ENCODE measurements around the gene USP25. TPM values are rescaled to one million over a fixed set of nuclear protein-coding genes. Genes with fewer than 3 reads are reported as not detected.
A peak's percentile ranks its signal among the peaks of the same experiment; 100 is the strongest.

USP25 gene
- total and polyA plus RNA-seq, 2 donors (not counting 1 experiment from before 2014, with no cell fraction given), result 40.6 to 65.7 TPM

DNA sequence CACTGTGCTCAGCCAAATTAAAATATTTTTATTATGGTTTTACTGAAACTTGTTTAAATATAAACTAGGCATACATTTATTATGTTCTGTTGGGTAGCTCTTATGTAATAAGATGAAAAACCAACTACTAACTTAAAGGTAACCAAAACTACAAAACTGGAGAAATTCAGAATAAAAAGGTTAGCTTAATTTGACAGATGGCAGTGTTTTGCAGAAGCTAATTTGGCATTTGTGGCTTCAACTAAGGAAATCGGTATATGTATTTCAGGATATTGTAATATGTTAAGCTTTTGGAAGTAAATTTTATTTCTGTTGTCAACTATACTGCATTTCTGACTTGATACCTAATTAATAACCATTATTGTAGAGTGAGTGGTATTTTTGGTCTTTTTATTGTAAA lies 18.8 kb downstream of the USP25 start:
- Histone ChIP-seq H3K9me3 (ENCODE audit: control insufficient read depth, insufficient read depth, low read depth, low read length) (no peaks in the 10 kb centered on the region), H2AFZ (ENCODE audit: low read length) (no peak overlapping the region), H3K4me1 (ENCODE audit: control insufficient read depth, extremely low read depth, insufficient read depth, low read length) (no peaks in the 10 kb centered on the region), H3K4me3 (replicated peaks in 1 of 4; ENCODE audit: control extremely low read depth in 1 of 4, insufficient read depth in 1 of 4, low read depth in 3 of 4, low read length in 4 of 4) (no peak overlapping the region), H3K79me2 (ENCODE audit: control insufficient read depth, insufficient read depth, low read length) (peaks cover 61% of the 10 kb centered on the region), H3K36me3 (ENCODE audit: control insufficient read depth, insufficient read depth, low read length) (no peaks in the 10 kb centered on the region), H3K27me3 (ENCODE audit: control insufficient read depth, insufficient read depth, low read length) (no peaks in the 10 kb centered on the region), H3K9ac (ENCODE audit: insufficient read depth, low read length) (no peak overlapping the region), H4K20me1 (ENCODE audit: control insufficient read depth, extremely low read depth, insufficient read depth, low read length) (no peaks in the 10 kb centered on the region), H3K4me2 (ENCODE audit: extremely low read depth, insufficient read depth, low read length) (no peak overlapping the region), H3K27ac (ENCODE audit: insufficient read depth, low read length) (no peak overlapping the region)
- TF ChIP-seq EZH2 (IDR thresholded peaks at IDR 0.05; ENCODE audit: low read length, missing control alignments), result no peak
- TF ChIP-seq, protein P1, sequence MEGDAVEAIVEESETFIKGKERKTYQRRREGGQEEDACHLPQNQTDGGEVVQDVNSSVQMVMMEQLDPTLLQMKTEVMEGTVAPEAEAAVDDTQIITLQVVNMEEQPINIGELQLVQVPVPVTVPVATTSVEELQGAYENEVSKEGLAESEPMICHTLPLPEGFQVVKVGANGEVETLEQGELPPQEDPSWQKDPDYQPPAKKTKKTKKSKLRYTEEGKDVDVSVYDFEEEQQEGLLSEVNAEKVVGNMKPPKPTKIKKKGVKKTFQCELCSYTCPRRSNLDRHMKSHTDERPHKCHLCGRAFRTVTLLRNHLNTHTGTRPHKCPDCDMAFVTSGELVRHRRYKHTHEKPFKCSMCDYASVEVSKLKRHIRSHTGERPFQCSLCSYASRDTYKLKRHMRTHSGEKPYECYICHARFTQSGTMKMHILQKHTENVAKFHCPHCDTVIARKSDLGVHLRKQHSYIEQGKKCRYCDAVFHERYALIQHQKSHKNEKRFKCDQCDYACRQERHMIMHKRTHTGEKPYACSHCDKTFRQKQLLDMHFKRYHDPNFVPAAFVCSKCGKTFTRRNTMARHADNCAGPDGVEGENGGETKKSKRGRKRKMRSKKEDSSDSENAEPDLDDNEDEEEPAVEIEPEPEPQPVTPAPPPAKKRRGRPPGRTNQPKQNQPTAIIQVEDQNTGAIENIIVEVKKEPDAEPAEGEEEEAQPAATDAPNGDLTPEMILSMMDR (conservative IDR thresholded peaks at IDR 0.05 in 1 of 2, IDR thresholded peaks at IDR 0.05 in 1 of 2; ENCODE audit: low read depth in 1 of 2, low read length in 2 of 2), result no peak
- DNase-seq (ENCODE audit: low read depth in 2 of 2), result no peak

DNA sequence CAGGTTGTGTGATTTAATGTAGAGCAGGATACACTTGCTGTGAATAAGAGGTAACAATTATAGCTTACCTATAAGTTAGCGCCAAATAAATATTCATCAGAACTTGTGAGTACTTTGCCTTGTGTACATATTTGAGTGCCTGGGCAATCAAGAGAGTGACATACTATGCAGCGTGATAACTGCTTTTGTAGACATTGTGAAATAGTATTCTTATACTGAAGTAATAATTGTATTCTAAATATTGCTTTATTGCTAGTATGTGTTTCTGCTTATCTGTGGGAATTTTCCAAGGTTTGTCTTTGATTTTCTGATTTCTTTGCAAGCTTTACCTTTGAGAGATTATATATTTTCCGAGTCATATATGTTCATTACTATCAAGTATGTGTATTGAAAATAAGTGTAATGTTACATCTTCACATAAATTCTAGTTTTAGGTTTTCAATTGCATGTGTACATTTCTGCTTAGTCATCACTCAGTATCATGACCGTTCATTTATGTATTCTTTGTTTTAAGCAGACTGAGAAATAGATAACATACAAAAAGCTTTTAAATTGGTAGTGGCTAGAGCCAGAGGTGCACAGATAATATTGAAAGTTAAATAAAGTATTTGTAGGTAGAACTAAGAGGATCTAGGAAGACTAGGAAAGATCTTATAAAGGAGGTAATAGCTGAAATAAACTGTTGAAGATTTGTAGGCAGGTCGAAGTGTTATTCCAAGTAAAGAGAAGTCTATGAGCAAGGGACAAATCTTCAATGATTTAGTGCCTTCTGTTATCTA lies 19.5 kb downstream of the USP25 start:
- no peak overlapping the region for H3K9ac ChIP-seq (ENCODE audit: insufficient read depth, low read length)
- H3K27me3 ChIP-seq (ENCODE audit: control insufficient read depth, insufficient read depth, low read length), result no peaks in the 10 kb centered on the region
- no peak overlapping the region for H3K4me3 ChIP-seq (replicated peaks in 1 of 4; ENCODE audit: control extremely low read depth in 1 of 4, insufficient read depth in 1 of 4, low read depth in 3 of 4, low read length in 4 of 4)
- no peak for TF ChIP-seq EZH2 (IDR thresholded peaks at IDR 0.05; ENCODE audit: low read length, missing control alignments)
- TF ChIP-seq, protein P1 (conservative IDR thresholded peaks at IDR 0.05 in 1 of 2, IDR thresholded peaks at IDR 0.05 in 1 of 2; ENCODE audit: low read depth in 1 of 2, low read length in 2 of 2), result no peak
- H3K4me2 ChIP-seq (ENCODE audit: extremely low read depth, insufficient read depth, low read length), result no peak overlapping the region
- no peaks in the 10 kb centered on the region for H3K36me3 ChIP-seq (ENCODE audit: control insufficient read depth, insufficient read depth, low read length)
- H3K9me3 ChIP-seq (ENCODE audit: control insufficient read depth, insufficient read depth, low read depth, low read length), result no peaks in the 10 kb centered on the region
- H3K27ac ChIP-seq (ENCODE audit: insufficient read depth, low read length), result no peak overlapping the region
- no peaks in the 10 kb centered on the region for H4K20me1 ChIP-seq (ENCODE audit: control insufficient read depth, extremely low read depth, insufficient read depth, low read length)
- peak; percentile 8 to 57 for DNase-seq (ENCODE audit: low read depth in 2 of 2)
- H2AFZ ChIP-seq (ENCODE audit: low read length), result no peak overlapping the region
- H3K4me1 ChIP-seq (ENCODE audit: control insufficient read depth, extremely low read depth, insufficient read depth, low read length), result no peaks in the 10 kb centered on the region
- H3K79me2 ChIP-seq (ENCODE audit: control insufficient read depth, insufficient read depth, low read length), result peaks cover 57% of the 10 kb centered on the region

DNA sequence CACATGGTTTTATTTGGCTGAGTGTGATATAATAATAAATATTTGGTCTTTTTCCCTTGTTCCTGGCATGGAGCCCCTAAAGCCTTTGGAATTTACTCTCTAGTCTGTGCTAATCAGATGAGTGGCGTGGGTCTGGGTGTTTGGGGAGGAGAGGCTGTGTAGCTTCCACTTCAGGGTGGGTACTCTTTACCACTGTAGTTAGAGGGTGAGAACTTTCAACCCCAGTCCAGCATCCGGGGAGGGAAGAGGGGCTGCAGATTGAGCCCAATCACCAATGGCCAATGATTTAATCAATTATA lies 20.0 kb downstream of the USP25 start:
- peak; percentile 33 to 50 for DNase-seq (ENCODE audit: low read depth in 2 of 2)
- Histone ChIP-seq H3K4me1 (ENCODE audit: control insufficient read depth, extremely low read depth, insufficient read depth, low read length) (no peaks in the 10 kb centered on the region), H3K36me3 (ENCODE audit: control insufficient read depth, insufficient read depth, low read length) (no peaks in the 10 kb centered on the region), H3K9me3 (ENCODE audit: control insufficient read depth, insufficient read depth, low read depth, low read length) (no peaks in the 10 kb centered on the region), H4K20me1 (ENCODE audit: control insufficient read depth, extremely low read depth, insufficient read depth, low read length) (no peaks in the 10 kb centered on the region), H3K4me3 (replicated peaks in 1 of 4; ENCODE audit: control extremely low read depth in 1 of 4, insufficient read depth in 1 of 4, low read depth in 3 of 4, low read length in 4 of 4) (no peak overlapping the region), H3K27ac (ENCODE audit: insufficient read depth, low read length) (no peak overlapping the region), H3K27me3 (ENCODE audit: control insufficient read depth, insufficient read depth, low read length) (no peaks in the 10 kb centered on the region), H3K9ac (ENCODE audit: insufficient read depth, low read length) (no peak overlapping the region), H2AFZ (ENCODE audit: low read length) (no peak overlapping the region), H3K79me2 (ENCODE audit: control insufficient read depth, insufficient read depth, low read length) (peaks cover 54% of the 10 kb centered on the region), H3K4me2 (ENCODE audit: extremely low read depth, insufficient read depth, low read length) (no peak overlapping the region)
- TF ChIP-seq EZH2 (IDR thresholded peaks at IDR 0.05; ENCODE audit: low read length, missing control alignments), result no peak
- TF ChIP-seq, protein P1 (conservative IDR thresholded peaks at IDR 0.05 in 1 of 2, IDR thresholded peaks at IDR 0.05 in 1 of 2; ENCODE audit: low read depth in 1 of 2, low read length in 2 of 2), result no peak
